Esophagus muscularis mucosa (tissue), 4 donors: Measurements from ENCODE around the gene UFSP1. TPM values are rescaled to one million over a fixed set of nuclear protein-coding genes. Genes with fewer than 3 reads are reported as not detected.

ENCODE experiments used
- DNase-seq: peaks from one replicate; pipeline ENCODE4 v3.0.0-alpha.2; 2017; ENCODE audit errors: extremely low spot score
- H3K27ac ChIP-seq, 4 donors: fragments of 200-600 bp; sonication (generic); replicated peaks in 1 of 4; 1 replicate in 3 of 4; 2 replicates in 1 of 4; pipeline ENCODE4 v1.5.1; 2016 to 2019; ENCODE audit warnings: mild to moderate bottlenecking in 1 of 4
- H3K27me3 ChIP-seq, 4 donors: fragments of 200-600 bp; sonication (generic); one replicate each; pipeline versions ENCODE4 v1.5.1 to v1.6.0; 2016 to 2019
- H3K36me3 ChIP-seq, 4 donors: fragments of 200-600 bp; sonication (generic); one replicate each; pipeline ENCODE4 v1.5.1; 2016 to 2019
- H3K4me1 ChIP-seq, 4 donors: fragments of 200-600 bp; sonication (generic); one replicate each; pipeline ENCODE4 v1.5.1; 2016 to 2019
- H3K4me3 ChIP-seq, 4 donors: fragments of 200-600 bp; sonication (generic); 1 replicate in 2 of 4; 2 replicates in 2 of 4; pipeline ENCODE4 v1.5.1; 2016 to 2019; ENCODE audit warnings: mild to moderate bottlenecking in 4 of 4, moderate library complexity in 1 of 4
- H3K9me3 ChIP-seq, 4 donors: fragments of 200-600 bp; sonication (generic); 1 replicate in 3 of 4; 2 replicates in 1 of 4; pipeline ENCODE4 v1.5.1; 2016 to 2019
- EP300 ChIP-seq: sonication (generic); formaldehyde crosslinking; IDR thresholded peaks from one replicate; pipeline ENCODE4 v1.6.1; 2017; ENCODE audit warnings: antibody characterized with exemption
- POLR2A ChIP-seq: fragments of 450-650 bp; IDR thresholded peaks from one replicate; pipeline ENCODE4 v1.6.1; 2017; ENCODE audit warnings: antibody characterized with exemption, moderate library complexity, mild to moderate bottlenecking, low read depth
- POLR2AphosphoS5 ChIP-seq, 2 donors: sonication (generic); formaldehyde crosslinking; IDR thresholded peaks; one replicate each; pipeline ENCODE4 v1.6.1; 2017; ENCODE audit warnings: antibody characterized with exemption in 2 of 2
- WGBS: methylation state at CpG from one replicate; pipeline ENCODE4 v1.1.5; 2018; 5-methylcytosine and 5-hydroxymethylcytosine counted together
- intact Hi-C: fragments of 100-400 bp; cut with DNase I; formaldehyde crosslinking; loops from one replicate; pipeline ENCODE4 v1.15.1; 2023
- total RNA-seq, 4 donors: library from RNA; depleted of rRNA; stranded (reverse); fragments of >200 nt; gene quantifications; one replicate each; pipeline versions ENCODE4 v1.1.0 to v1.2.1, GENCODE V29; 2016
- TF ChIP-seq, protein P1 (sequence below), 3 experiments: fragments of 200-600 bp in 2 of 3; fragments of 450-650 bp in 1 of 3; sonication (generic) in 2 of 3; IDR thresholded peaks; one replicate each; pipeline ENCODE4 v1.5.1; 2017 to 2019; ENCODE audit warnings: antibody characterized with exemption in 3 of 3, mild to moderate bottlenecking in 2 of 3, moderate library complexity in 1 of 3

Gene UFSP1
- total RNA-seq, 4 donors from 2014 or later: 2.1 to 8.7 (median 5.7) TPM

DNA sequence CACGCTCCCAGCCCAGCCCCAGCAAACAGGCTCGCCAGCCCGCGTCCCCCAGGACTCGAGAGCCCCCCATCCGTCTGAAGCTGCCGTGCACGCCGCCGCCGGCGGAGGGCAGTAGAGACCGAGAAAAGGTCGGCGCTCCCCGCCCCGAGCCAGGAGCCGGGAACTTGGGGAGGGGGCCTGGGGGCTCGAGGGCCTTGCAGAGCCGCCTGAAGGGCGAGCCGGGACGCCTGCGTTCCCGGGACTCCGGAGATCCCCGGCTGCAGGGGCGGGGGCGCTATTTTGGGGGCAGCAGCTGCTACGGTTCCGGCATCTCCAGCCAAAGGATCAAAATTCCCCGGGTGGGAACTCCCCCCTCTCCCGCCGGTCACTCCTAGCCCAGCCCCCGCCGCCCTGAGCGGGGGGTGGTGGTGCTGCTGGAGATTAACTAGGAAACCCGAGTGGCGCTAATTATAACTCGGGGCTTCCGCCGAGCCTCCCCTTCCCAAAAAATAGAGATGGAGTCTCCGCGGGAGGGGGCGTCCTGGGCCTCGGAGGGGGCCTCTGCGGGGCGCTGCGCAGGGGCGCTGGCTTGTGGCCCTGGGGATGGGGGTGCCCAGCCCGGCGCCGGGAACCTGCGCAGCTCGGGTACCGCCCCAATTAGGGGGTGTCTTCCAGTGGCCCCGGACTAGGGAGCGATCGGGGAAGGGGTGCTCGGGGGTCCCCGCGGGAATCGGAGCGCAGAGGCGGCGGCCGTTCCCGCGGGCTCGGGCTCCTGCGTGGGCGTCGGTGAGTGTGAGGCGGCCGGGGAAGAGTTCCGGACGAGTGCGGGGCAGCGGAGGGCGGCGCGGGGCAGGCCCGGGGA lies 5.6 kb upstream of the UFSP1 start:
- TF ChIP-seq, protein P1, sequence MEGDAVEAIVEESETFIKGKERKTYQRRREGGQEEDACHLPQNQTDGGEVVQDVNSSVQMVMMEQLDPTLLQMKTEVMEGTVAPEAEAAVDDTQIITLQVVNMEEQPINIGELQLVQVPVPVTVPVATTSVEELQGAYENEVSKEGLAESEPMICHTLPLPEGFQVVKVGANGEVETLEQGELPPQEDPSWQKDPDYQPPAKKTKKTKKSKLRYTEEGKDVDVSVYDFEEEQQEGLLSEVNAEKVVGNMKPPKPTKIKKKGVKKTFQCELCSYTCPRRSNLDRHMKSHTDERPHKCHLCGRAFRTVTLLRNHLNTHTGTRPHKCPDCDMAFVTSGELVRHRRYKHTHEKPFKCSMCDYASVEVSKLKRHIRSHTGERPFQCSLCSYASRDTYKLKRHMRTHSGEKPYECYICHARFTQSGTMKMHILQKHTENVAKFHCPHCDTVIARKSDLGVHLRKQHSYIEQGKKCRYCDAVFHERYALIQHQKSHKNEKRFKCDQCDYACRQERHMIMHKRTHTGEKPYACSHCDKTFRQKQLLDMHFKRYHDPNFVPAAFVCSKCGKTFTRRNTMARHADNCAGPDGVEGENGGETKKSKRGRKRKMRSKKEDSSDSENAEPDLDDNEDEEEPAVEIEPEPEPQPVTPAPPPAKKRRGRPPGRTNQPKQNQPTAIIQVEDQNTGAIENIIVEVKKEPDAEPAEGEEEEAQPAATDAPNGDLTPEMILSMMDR (IDR thresholded peaks at IDR 0.05): peak; percentile 67 to 85 (median 68)
- TF ChIP-seq POLR2AphosphoS5 (IDR thresholded peaks at IDR 0.05): no peak
- Histone ChIP-seq H3K27me3 (peaks cover 11 to 71% (median 31%) of the 10 kb centered on the region in 4 donors), H3K9me3 (no peaks in the 10 kb centered on the region), H3K4me1 (peaks cover 36 to 48% (median 44%) of the 10 kb centered on the region in 4 donors), H3K27ac (peak overlapping the region in 2 of 4 donors; percentile 17 to 28), H3K4me3 (peak overlapping the region; percentile 51 to 63 (median 52)), H3K36me3 (no peaks in the 10 kb centered on the region)
- 0% methylated on average over 2 of the region's 83 CpGs for WGBS
- intact Hi-C loops: loop anchor here (2.0 to 5.0 kb wide), 2 partner anchors 164 to 182 kb away; no protein-coding TSS in a partner anchor
- no peak for DNase-seq

DNA sequence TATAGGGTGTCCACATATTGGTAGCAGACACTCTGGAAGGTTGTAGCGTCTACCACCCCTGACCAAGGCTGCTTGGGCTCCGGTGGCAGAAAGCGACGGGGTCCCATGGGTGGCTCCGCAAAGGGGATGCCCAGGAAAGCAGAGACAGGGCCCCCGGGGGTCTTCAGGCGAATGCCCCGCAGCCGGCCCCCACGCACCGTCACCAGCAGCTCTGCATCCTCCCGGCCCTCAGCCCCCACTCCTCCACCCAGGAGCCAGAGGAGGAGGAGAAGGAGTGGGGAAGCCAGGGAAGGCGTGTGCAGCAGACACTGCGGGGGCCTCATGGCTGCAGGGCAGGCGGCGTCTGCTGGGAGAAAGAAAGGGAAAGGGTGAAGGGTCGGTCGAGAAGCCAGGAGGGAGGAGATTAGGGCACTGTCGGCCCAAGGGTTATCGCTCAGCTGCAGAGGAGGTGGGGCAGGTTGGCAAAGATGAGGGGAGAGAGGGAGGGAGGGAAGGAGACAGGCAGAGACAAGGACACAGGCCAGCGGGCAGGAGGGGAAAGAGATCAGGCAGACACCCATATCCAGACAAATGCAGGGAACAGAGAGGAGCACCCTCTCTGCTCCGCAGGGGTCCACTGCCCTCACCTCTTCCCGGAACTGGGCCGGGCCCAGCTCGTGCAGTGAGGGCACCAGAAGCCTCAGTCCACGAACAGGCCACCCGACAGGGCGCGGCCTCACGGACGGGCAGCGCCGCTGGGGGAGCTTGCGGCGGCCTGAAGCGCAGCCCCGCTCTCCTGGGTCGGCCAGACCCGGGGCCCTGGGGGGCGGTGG lies 4.6 kb upstream of the UFSP1 start:
- peaks cover 11 to 62% (median 31%) of the 10 kb centered on the region in 4 donors for H3K27me3 ChIP-seq
- no peaks in the 10 kb centered on the region for H3K36me3 ChIP-seq
- intact Hi-C loops: loop anchor here (2.0 kb wide), 1 partner anchor 165 kb away; no protein-coding TSS in a partner anchor
- H3K9me3 ChIP-seq: no peaks in the 10 kb centered on the region
- no peak for TF ChIP-seq POLR2AphosphoS5 (IDR thresholded peaks at IDR 0.05)
- no peak for TF ChIP-seq EP300
- TF ChIP-seq, protein P1 (IDR thresholded peaks at IDR 0.05): no peak
- TF ChIP-seq POLR2A: no peak
- peak overlapping the region in 3 of 4 donors; percentile 51 to 63 (median 52) for H3K4me3 ChIP-seq
- peaks cover 37 to 54% (median 50%) of the 10 kb centered on the region in 4 donors for H3K4me1 ChIP-seq
- H3K27ac ChIP-seq: no peak overlapping the region
- 53% methylated on average over 35 of the region's 40 CpGs for WGBS
- DNase-seq: no peak

DNA sequence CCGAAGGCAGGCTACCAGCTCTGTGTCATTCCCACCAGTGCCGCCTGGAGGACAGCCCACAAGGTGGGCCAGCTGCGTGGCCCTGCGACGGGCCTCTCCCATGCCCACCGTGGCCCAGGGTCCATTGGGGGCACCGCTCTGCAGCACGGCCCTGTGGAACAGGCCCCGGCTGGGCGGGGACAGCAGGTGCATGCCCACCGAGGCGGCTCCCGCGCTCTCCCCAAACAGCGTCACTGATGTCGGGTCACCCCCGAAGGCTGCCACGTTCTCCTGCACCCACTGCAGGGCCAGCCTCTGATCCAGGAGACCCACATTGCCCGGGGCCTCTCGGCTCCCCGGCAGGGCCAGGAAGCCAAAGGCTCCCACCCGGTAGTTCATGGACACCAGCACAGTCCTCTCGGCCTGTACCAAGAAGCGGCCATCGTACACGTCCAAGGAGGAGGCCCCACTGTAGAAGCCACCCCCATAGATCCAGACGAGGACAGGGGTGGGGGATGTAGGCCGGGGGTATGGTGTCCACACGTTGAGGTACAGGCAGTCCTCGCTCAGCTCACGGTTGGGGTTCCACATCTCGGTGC lies 3.9 kb upstream of the UFSP1 start:
- Histone ChIP-seq H3K4me1 (peaks cover 44 to 61% (median 57%) of the 10 kb centered on the region in 4 donors), H3K27ac (no peak overlapping the region), H3K9me3 (no peaks in the 10 kb centered on the region), H3K4me3 (no peak overlapping the region), H3K36me3 (peaks cover 0 to 5% (median 4%) of the 10 kb centered on the region in 4 donors), H3K27me3 (peaks cover 11 to 55% (median 31%) of the 10 kb centered on the region in 4 donors)
- DNase-seq: no peak
- 86% methylated on average over 14 of the region's 32 CpGs for WGBS
- no peak for TF ChIP-seq EP300
- TF ChIP-seq POLR2A: no peak
- no peak for TF ChIP-seq POLR2AphosphoS5 (IDR thresholded peaks at IDR 0.05)
- TF ChIP-seq, protein P1 (IDR thresholded peaks at IDR 0.05): no peak
- intact Hi-C loops: no loop called here

DNA sequence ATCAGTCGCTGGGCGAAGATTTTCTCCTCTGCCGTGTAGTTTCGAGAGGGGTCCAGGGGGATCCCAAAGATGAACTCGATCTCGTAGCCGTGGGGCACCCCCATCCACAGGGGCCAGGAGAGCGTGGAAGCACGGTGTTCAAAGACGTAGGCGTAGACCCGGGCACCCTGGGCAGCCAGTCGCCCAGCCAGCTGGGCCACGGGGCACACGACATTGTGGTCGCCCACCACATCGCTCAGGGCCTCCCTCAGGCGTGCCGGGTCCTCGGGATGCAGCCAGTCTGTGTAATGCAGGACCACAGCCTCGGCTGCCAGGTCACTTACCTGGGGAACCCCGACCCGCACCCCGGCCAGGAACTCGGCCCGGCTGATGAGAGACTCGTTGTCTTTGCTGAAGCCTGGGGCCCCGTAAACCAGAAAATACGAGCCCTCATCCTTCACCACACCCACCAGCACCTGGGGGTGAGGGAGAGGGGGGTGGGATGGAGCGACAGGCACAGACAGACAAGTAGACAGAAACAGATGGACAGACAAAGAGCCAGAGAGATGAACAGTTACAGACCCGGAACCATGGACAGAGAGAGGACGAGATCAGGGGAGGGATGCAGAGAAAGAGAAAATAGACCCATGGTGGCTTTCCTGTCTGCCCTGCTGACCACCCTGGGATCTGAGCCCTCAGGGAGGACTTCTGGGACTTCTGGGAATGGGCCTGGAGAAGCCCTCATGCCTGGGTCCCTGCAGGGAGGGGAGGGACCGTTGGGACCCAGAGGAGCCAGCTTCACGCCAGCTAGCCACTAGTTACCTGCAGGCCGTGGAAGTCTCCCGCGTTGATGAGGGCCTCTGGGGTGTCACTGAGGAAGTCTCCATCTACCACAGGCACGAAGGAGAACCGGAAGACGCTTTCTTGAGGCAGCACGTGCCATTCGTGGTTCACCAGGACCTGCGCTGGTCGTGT lies 3.1 kb upstream of the UFSP1 start:
- Histone ChIP-seq H3K9me3 (no peaks in the 10 kb centered on the region), H3K27me3 (peaks cover 11 to 47% (median 28%) of the 10 kb centered on the region in 4 donors), H3K4me3 (no peak overlapping the region), H3K27ac (no peak overlapping the region), H3K36me3 (peaks cover 4 to 13% (median 12%) of the 10 kb centered on the region in 4 donors), H3K4me1 (peaks cover 52 to 69% (median 65%) of the 10 kb centered on the region in 4 donors)
- TF ChIP-seq POLR2A: no peak
- TF ChIP-seq, protein P1 (IDR thresholded peaks at IDR 0.05): no peak
- TF ChIP-seq EP300: no peak
- TF ChIP-seq POLR2AphosphoS5 (IDR thresholded peaks at IDR 0.05): no peak
- intact Hi-C loops: no loop called here
- no peak for DNase-seq
- WGBS: 90% methylated on average over 24 of the region's 44 CpGs
